ENCODE measurements around the gene NYAP2.

Gene NYAP2

DNA sequence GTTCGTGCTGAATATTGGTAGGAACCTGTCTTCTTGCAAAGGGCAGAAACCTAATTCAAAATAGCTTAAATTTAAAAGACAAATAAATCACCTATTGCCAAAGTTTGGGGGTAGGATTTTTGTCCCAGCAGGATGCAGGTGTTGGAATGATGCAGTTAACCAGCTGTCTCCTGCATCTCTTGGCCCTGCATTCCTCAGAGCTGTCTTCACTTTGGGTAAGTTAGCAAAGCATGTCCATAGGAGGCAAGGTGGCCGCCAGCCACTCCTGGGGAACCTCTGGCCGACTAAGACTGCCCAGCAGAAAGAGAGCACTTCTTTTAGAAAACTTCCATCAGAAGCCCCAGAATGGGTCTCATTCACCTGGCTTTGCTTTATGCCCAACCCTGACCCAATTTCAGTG, 20.5 kb upstream of the NYAP2 start:
- Mint-ChIP-seq H3K9me3 (no peaks in the 10 kb centered on the region), H3K36me3 (ENCODE audit: low read depth) (no peaks in the 10 kb centered on the region), H3K4me1 (peaks cover 18% of the 10 kb centered on the region), H3K27me3 (ENCODE audit: low read depth, poor library complexity) (no peaks in the 10 kb centered on the region), H3K4me3 (no peak overlapping the region), H3K27ac (no peak overlapping the region)
- TF ChIP-seq, protein P1, sequence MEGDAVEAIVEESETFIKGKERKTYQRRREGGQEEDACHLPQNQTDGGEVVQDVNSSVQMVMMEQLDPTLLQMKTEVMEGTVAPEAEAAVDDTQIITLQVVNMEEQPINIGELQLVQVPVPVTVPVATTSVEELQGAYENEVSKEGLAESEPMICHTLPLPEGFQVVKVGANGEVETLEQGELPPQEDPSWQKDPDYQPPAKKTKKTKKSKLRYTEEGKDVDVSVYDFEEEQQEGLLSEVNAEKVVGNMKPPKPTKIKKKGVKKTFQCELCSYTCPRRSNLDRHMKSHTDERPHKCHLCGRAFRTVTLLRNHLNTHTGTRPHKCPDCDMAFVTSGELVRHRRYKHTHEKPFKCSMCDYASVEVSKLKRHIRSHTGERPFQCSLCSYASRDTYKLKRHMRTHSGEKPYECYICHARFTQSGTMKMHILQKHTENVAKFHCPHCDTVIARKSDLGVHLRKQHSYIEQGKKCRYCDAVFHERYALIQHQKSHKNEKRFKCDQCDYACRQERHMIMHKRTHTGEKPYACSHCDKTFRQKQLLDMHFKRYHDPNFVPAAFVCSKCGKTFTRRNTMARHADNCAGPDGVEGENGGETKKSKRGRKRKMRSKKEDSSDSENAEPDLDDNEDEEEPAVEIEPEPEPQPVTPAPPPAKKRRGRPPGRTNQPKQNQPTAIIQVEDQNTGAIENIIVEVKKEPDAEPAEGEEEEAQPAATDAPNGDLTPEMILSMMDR (IDR thresholded peaks at IDR 0.05), result no peak
- DNase-seq, result no peak

DNA sequence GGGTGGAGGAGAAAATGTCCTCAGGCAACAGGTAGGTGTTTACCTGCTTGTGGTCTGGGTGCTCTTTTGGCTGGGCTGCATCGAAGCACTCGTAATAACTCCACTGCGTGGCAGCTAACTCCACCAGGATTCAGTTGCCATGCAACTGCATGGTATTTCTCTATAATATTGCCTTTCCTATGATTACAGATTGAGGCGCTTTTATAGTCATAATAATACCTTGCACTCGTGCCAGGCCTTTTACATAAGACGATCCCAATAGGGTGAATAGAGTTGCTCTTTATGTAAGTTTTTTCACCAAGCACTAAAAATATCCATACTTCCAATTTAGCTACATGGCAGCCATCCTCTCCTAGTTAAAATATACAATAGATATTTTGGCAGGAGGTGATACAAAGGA, 19.7 kb upstream of the NYAP2 start:
- H3K4me1 Mint-ChIP-seq, result peaks cover 10% of the 10 kb centered on the region
- no peak overlapping the region for H3K4me3 Mint-ChIP-seq
- H3K27me3 Mint-ChIP-seq (ENCODE audit: low read depth, poor library complexity), result no peaks in the 10 kb centered on the region
- H3K36me3 Mint-ChIP-seq (ENCODE audit: low read depth), result no peaks in the 10 kb centered on the region
- H3K9me3 Mint-ChIP-seq, result no peaks in the 10 kb centered on the region
- no peak for DNase-seq
- no peak overlapping the region for H3K27ac Mint-ChIP-seq
- TF ChIP-seq, protein P1 (IDR thresholded peaks at IDR 0.05), result no peak

DNA sequence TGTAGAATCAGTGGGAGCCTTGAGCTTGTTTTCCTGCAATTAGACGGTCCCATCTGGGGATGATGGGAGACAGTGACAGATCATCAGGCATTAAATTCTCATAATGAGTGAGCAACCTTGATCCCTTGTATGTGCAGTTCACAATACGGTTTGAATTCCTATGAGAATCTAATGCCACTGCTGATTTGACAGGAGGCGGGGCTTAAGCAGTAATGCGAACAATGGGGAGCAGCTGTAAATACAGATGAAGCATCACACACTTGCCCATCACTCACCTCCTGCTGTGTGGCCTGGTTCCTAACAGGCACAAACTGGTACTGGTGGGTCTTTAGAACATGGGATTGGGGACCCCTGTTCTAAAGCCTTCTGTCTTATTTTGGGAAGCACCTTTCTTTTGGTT, 17.9 kb upstream of the NYAP2 start:
- H3K36me3 Mint-ChIP-seq (ENCODE audit: low read depth), result no peaks in the 10 kb centered on the region
- H3K4me1 Mint-ChIP-seq, result peaks cover 5% of the 10 kb centered on the region
- no peak overlapping the region for H3K27ac Mint-ChIP-seq
- no peak overlapping the region for H3K4me3 Mint-ChIP-seq
- no peaks in the 10 kb centered on the region for H3K27me3 Mint-ChIP-seq (ENCODE audit: low read depth, poor library complexity)
- TF ChIP-seq, protein P1 (IDR thresholded peaks at IDR 0.05), result no peak
- no peak for DNase-seq
- H3K9me3 Mint-ChIP-seq, result no peaks in the 10 kb centered on the region

DNA sequence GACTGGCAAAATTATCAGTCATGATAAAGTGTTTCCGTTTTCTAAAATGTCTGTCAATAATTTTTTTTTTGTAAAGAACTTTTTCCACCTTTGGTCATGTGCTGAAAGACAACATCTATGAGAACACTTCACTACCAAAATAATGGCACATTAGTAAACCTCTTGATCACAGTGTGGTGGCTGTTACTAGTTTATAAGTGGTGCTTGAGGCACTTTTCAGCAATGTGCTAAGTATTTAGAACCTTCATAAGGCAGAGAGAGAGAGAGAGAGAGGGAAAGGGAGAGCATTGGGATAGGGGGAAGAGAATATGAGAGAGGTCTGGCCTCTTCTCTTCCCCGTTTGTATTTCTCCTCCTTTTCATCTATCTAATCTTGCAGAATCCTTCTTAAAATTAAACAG, 1.1 kb upstream of the NYAP2 start:
- Mint-ChIP-seq H3K4me3 (no peak overlapping the region), H3K4me1 (no peaks in the 10 kb centered on the region), H3K27ac (no peak overlapping the region), H3K9me3 (no peaks in the 10 kb centered on the region), H3K36me3 (ENCODE audit: low read depth) (no peaks in the 10 kb centered on the region), H3K27me3 (ENCODE audit: low read depth, poor library complexity) (peaks cover 8% of the 10 kb centered on the region)
- TF ChIP-seq, protein P1 (IDR thresholded peaks at IDR 0.05), result no peak
- no peak for DNase-seq

DNA sequence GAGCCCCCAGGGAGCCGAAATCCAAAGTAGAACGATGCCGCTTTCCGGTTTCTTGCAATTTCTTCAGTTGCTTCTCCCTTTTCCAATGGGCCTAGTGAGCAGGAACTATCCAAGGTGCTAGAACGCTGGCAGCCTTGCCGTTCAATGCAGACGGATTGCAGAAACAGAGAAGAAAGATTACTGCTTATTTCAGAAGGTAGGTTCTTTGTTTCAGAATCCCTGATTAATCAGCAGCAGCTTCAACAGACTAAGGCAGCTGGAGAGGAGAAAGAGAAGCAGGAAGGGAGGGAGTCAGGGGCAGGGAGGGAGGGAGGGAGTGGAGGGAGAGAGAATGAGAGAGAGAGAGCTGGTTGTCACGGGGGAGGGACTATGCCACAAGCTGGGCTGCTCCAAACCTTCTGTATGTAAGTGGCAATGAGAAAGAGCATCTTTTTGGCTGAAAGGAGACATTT, 576 bp downstream of the NYAP2 start:
- H3K4me1 Mint-ChIP-seq, result no peaks in the 10 kb centered on the region
- no peak overlapping the region for H3K27ac Mint-ChIP-seq
- H3K9me3 Mint-ChIP-seq, result no peaks in the 10 kb centered on the region
- H3K36me3 Mint-ChIP-seq (ENCODE audit: low read depth), result no peaks in the 10 kb centered on the region
- peak; percentile 71 for DNase-seq
- TF ChIP-seq, protein P1 (IDR thresholded peaks at IDR 0.05), result no peak
- H3K27me3 Mint-ChIP-seq (ENCODE audit: low read depth, poor library complexity), result peaks cover 11% of the 10 kb centered on the region
- H3K4me3 Mint-ChIP-seq, result no peak overlapping the region

DNA sequence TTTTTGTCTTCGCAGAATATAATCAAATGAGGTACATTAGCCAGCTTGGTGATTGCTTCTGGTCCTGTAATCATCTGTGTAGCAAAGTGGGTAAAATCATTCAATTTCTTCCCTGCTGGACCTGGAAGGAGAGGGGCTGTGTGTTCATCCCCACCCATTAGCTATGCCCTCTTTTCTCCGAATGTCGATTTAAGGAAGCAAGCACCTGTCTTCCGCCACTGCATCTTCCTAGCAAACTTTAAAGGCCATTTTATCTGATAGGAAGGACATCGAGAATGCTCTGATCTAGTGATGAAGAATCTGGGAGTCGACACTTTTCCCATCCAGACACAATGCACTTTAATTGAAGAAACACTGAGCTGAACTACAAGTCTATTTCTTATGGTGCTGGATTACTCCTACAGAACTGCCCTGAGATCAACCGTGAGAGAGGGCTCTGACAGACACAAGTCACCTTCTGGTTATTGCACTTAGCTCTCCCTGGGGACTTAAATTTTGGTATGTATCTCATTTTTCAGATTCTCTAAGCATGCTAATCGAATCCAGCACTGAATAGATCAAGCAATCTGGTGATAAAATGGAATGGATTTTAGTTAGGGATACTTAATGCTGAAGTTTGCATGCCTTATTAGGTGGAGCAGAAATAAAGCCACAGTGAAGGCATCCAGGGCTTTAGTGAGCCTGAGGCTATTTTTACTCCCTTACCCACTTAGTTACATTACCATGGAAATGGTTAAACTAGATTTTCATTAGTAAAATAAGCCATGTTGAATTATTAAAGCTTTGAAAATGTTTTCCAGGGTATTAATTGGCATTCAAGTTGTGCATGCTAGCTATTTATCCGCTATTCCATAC, 1.3 kb downstream of the NYAP2 start:
- TF ChIP-seq, protein P1 (IDR thresholded peaks at IDR 0.05), result no peak
- Mint-ChIP-seq H3K27me3 (ENCODE audit: low read depth, poor library complexity) (peaks cover 11% of the 10 kb centered on the region), H3K36me3 (ENCODE audit: low read depth) (no peaks in the 10 kb centered on the region), H3K4me1 (no peaks in the 10 kb centered on the region), H3K27ac (no peak overlapping the region), H3K9me3 (no peaks in the 10 kb centered on the region), H3K4me3 (no peak overlapping the region)
- no peak for DNase-seq

All from nephron progenitor cell (in vitro differentiated cells).